HG03060 (cell line): ENCODE measurements around the gene CYLD.

Experiments used
- ATAC-seq: cut with Tn5 transposase; IDR thresholded peaks from one replicate; pipeline ENCODE4 v1.9.1; 2021; ENCODE audit warnings: low read depth, moderate number of reproducible peaks; ENCODE audit not compliant: unreplicated experiment

Gene CYLD

DNA sequence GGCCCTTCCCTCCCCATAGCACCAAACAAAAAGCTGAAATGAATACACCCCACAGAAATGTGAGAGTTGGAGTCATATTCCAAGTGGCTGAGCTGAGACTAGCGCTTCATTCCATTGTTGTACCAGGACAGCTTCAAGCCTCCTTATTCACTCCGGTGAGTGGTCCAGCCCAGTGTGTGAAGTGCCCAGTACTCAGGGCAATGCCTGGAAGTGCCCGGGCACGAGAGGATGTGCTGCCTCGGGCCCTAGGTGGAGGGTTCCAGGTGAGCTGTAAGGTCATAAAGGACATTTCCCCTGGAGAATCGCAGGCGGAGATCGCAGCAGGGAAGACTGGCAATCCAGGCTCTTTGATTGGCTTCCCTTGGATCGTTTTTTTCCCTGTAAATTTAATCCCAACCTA lies 5.4 kb upstream of the CYLD start:
- ATAC-seq = no peak

DNA sequence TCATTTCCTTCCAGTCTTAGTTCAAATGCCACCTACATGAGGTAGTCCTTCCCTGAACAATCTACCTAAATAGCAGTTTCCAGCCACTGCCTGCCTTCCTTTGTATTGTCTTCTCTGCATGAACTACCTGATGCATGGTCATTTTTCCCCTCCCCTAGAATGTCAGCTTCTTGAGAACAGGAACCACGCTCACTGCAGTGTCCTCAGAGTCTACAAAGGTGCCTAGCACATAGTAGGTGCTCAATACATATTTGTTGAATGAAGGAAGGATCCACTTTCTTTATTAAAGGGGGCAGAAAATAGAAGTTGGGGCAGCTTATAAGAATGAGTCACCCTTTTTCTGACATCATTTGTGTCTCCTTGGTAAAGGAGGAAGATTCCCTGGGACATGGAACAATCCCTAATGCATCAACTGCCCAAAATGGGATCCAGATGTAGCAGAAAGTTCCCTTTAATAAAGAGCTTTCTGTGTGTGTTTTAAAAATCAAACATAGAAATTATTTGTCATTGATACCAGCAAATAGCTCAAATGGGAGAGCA lies 4.4 kb upstream of the CYLD start:
- ATAC-seq = no peak

- ATAC-seq = no peak
Observed at GRCh38 chr16:50739031-50739430, 2.9 kb upstream of the CYLD start.

- no peak for ATAC-seq
Observed at GRCh38 chr16:50740736-50741135, 1.1 kb upstream of the CYLD start.

- no peak for ATAC-seq
Observed at GRCh38 chr16:50741225-50741780, 583 bp upstream of the CYLD start.

DNA sequence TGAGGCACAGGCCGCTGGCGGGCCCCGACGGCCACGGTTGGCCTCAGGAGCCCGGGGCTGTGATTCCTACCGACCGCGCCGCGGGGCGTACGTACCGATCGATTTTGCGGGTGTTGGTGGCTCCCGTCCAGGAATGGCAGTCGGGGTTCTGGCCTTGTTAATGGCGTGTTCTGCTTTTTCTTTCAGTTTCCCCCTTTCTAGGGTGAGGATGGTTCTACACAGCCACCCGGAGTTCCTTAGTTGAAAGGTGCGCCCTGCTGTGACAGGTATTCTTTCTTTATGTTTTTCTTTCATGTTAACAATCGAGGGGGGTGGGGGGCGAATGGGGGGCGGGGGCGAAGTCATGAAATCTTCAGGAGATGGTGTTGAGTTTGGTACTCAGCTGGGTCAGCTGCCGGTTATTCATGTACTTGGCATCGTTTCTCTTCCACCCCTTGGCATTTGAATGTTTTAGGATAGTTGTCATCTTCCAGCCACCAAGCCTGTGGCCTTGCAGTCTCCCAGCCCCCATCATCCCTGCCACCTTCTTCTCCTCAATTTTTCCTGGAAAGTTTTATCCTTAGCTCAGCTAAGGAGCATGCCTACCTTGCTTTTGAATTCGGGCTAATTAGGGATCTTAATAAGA lies 802 bp downstream of the CYLD start:
- no peak for ATAC-seq

DNA sequence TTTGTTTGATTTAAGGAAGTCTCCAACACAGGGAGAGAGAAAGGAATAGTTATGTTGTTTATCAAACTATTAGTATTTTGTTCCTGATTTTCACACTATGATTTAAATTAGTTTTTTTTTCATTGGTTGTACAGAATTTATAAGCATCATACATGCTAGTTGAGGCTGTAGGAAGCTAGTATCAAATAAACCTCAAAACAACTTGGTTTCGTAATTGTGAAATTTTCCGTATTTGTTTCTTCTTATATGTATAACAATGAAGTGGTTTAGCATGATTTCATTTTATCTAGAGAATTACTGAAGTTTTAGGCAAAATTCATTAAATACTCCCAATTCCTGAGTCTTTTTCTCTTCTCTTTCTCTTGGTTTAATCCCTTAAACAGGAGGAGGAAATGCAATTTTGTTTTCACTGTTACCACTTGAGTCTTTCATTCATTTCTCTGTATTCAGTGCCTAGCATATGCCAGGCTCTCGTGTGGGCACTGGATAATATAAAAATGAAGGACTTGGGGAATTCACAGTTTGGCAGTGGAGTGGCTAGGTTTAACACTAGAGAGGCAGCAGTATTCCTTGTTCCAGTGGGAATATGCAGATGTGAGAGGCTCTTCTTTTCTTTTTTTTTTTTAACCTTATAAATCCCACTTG lies 1.8 kb downstream of the CYLD start:
- ATAC-seq = no peak

DNA sequence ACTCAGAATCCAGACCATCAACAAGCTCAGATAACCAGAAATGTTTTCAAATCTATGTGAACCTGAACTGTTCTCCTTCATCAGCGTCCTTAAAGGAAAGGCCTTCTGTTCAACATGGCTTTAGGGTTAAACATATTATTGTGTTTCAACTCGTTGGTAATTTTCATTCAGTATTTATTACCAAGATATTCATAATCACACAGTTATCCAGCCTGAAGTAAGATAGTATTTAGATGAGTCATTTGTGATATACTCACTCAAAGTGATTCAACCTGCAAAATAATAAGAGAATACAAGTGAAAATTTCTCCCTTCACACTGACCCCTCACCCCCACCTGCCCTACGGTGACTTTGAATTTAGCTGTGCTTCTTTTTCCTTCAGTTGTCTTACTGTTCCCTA lies 3.0 kb downstream of the CYLD start:
- ATAC-seq = no peak

DNA sequence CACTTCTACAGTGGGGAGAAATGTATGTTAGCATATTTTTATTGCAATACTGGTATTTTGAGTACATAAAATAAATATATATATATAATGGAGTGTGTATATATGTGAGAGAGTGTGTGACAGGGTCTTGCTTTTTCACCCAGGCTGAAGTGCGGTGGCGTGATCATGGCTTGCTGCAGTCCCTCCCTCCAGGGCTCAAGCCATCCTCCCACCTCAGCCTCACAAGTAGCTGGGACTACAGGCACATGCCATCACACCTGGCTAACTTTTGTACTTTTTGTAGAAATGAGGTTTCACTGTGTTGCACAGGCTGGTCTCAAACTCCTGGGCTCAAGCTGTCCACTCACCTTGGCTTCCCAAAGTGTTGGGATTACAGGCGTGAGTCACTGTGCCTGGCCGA lies 4.1 kb downstream of the CYLD start:
- ATAC-seq = no peak

DNA sequence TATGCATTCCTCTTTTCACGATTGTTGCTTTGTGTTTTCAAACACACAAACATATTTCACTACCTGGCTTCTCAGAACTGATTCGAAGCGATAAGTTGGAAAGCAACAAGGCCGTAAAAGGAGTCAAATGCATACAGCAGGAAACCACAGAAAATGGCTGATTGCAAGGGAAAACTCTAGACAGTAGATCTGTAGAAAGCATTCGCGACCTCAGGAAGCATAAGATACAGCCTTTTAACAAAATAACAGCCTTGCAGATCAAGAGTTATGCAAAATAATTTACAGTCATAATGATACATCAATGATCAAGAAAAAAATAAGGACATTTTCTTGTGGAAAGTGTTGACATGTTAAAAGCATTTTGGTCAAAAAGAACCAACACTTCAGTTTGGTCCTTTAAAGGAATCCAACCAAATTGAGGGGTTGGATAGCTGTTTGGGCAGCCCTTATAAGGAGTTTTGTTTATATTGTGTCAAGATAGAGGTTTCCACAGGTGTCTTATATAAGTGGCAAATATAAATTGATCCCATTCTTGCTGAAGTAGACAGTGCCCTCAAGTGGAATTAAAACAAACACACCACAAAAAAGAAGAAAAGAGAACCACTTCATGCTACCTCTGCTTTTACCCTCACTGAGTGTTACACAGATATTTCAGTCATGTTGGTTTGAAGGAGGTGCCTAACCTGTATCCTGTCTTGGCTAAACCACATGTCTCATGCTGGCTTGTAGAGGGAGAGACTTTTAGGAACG lies 5.5 kb downstream of the CYLD start:
- ATAC-seq = peak; percentile 34

GRCh38 chr16:50751528-50751927 lies 9.6 kb downstream of the CYLD start:
- ATAC-seq = no peak

DNA sequence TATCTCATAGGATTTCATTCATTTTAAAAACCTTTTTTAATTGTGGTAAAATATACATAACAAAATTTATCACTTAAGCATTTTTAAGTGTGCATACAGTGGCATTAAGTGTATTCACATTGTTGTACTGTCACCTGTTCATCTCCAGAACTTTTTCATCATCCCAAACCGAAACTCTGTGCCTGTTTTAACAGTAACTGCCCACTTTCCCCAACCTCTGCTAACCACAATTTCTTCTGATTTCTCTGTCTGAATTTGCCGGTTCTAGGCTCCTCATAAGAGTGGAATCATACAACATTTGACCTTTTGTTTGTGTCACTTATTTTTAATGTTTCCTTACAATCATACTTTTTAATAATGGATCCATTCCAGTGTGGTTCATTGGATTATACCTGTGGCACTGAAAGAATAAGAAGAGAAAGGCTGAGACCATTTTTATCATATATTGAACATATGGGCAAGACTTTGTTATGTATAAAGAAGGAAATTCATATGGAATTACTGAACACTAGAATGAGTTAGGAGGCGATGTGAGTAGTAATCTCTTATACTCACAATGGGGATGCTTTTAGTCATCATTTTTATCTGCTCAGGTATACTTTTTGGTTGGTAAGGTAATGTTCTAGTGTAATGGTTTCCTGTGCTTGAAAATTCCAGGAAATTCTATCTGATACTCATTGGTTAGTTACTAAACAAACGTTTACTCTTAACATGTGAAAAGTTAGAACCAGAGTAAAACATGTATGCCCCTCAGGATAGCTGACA lies 10.8 kb downstream of the CYLD start:
- ATAC-seq = no peak

- no peak for ATAC-seq
Observed at GRCh38 chr16:50756473-50756872, 14.6 kb downstream of the CYLD start.

- no peak for ATAC-seq
Observed at GRCh38 chr16:50761267-50761666, 19.4 kb downstream of the CYLD start.

- no peak for ATAC-seq
Observed at GRCh38 chr16:50762241-50762640, 20.4 kb downstream of the CYLD start.

- no peak for ATAC-seq
Observed at GRCh38 chr16:50763211-50763610, 21.3 kb downstream of the CYLD start.

GRCh38 chr16:50765260-50765659 lies 23.4 kb downstream of the CYLD start:
- no peak for ATAC-seq

DNA sequence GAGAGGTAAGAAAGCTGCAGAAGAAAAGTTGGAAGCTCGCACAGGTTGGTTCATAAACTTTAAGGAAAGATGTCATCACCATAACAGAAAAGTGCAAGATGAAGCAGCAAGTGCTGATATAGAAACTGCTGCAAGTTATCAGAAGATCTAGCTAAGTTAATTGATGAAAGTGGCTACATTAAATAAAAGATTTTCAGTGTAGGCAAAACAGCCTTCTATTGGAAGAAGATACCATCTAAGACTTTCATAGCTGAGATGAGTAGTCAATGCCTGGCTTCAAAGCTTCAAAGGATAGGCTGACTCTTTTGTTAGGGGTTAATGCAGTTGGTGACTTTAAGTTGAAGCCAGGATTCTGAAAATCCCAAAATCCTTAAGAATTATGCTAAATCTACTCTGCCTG lies 24.0 kb downstream of the CYLD start:
- no peak for ATAC-seq

- no peak for ATAC-seq
Observed at GRCh38 chr16:50767197-50767596, 25.3 kb downstream of the CYLD start.

- no peak for ATAC-seq
Observed at GRCh38 chr16:50771366-50771765, 29.5 kb downstream of the CYLD start.

DNA sequence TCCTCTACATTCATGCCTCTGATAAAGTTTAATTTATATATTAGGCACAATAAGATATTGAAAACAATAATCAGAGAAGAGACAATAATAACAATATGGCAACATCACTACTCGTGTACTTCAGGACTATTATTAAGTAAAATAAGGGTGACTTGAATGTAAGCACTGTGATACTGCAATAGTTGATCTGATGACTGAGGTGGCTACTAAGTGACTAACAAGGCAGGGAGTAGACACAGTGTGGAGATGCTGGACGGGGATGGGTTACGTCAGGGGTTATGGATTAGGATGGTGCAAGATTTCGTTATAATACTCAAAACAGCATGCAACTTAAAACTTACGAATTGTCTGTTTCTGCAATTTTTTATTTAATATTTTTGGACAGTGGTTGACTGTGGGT lies 32.5 kb downstream of the CYLD start:
- ATAC-seq = no peak
